NCI-H526 (cell line): ENCODE measurements around the gene FAM162A.
"Not testable (repeated sequence)": the region's sequence is repeated elsewhere in the genome, so short reads cannot be mapped to it uniquely, and the experiment has no call there.

Experiments
- DNase-seq, 2 experiments: peaks; one replicate each; lab custom pipeline; 2025; lab: John Stamatoyannopoulos, UW

Gene FAM162A

DNA sequence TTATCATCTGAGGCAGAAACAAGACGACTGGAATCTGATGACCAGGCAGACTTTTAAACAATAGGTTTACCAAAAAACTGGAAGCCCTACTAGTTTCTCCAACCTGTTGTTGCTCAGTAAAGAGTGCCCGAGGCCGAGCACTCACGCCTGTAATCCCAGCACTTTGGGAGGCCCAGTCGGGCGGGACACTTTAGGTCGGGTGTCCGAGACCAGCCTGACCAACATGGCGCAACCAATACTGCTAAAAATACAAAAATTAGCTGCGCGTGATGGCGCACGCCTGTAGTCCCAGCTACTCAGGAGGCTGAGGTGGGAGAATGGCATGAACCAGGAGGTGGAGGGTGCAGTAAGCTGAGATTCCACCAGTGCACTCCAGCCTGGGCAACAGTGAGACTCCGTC lies 33.0 kb downstream of the FAM162A start:
- no peak for DNase-seq

DNA sequence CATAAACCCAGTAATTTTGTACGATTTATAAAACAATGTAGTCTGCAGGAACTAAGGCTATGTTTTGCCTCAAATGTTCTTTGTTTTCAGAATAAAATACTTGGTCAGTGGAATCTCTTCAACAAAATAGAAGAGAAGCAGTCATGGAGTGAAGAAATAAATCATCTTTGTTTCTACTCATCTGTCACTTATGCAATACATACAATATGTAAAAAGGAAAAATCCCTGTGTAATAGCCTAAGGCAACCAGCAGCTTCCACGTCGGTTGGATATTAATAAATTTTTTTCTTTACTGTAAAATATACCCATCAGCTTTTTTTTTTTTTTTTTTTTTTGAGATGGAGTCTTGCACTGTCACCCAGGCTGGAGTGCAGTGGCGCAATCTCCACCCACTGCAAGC lies 37.1 kb downstream of the FAM162A start:
- no peak for DNase-seq

GRCh38 chr3:122421836-122422235 lies 37.9 kb downstream of the FAM162A start:
- no peak for DNase-seq

DNA sequence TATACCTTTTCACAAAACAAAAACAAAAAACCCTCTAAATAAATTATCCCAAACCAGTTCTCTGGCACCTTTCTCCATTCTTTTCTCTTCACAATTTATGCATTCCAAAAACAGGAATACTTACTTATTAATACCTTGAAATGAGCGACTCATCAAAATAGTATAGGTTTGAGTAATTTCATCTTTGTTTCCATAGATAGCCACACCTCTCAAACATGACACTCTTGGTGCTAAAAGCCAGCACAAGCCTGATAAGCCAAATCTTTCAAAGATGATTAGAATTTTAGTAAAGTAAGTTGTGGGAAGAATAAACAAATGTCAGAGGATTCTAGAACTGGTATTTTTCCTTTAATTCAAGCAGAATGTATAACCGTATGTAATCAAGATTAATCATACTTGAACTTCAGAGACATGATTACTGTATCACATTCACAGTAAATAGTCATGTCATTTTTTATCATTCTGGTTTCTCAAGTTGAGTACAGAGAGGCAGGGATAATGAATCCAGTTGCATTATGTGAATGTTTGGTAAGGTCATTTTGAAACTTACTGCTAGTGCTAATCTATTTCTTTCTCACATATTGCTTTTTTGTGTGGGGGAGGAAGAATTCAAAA lies 44.0 kb downstream of the FAM162A start:
- DNase-seq: no peak

GRCh38 chr3:122430371-122430770 lies 46.4 kb downstream of the FAM162A start:
- no peak for DNase-seq

DNA sequence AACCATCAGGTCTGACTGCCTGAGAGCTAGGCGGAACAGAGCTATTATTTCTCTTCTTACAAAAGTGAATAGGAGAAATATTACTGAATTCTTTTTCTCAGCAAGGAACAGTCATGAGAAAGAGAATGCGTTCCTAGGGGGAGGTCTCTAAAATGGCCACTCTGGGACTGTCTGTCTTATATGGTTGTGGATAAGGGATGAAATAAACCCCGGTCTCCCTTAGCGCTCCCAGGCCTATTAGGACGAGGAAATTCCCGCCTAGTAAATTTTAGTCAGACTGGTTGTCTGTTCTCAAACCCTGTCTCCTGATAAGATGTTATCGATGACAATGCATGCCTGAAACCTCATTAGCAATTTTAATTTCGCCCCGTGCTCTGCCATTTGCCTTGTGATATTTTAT lies 52.0 kb downstream of the FAM162A start:
- no peak for DNase-seq

DNA sequence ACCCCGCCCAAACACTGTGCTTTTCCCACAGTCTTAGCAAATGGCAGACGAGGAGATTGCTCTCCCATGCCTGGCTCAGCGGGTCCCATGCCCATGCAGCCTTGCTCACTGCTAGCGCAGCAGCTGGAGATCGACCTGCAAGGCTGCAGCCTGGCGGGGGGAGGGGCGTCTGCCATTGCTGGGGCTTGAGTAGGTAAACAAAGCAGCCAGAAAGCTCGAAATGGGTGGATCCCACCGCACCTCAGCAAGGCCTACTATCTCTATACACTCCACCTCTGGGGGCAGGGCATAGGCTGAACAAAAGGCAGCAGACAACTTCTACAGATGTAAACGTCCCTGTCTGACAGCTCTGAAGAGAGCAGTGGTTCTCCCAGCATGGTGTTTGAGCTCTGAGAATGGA lies 59.1 kb downstream of the FAM162A start:
- no peak for DNase-seq

DNA sequence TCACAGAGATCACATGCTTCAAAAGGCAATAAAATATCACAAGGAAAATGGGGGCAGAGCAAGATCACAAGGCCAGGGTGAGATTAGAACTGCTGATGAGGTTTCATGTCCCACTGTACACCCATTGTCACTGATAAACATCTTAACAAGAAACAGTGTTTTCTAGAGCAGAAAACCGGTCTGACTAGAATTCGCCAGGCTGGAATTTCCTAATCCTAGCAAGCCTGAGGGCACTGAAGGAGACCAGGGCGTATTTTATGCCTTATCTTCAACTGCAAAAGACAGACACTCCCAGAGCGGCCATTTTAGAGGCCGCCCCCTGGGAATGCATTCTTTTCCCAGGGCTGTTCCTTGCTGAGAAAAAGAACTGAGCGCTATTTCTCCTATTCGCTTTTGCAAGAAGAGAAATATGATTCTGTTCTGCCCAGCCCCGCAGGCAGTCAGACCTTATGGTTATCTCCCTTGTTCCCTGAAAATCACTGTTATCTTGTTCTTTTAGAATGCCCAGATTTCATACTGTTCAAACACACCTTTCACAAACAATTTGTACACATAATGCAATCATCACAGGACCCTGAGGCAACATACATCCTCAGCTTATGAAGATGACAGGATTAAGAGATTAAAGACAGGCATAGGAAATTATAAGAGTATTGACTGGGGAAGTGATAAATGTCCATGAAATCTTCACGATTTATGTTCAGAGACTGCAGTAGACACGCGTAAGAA lies 59.9 kb downstream of the FAM162A start:
- not testable (repeated sequence) for DNase-seq

DNA sequence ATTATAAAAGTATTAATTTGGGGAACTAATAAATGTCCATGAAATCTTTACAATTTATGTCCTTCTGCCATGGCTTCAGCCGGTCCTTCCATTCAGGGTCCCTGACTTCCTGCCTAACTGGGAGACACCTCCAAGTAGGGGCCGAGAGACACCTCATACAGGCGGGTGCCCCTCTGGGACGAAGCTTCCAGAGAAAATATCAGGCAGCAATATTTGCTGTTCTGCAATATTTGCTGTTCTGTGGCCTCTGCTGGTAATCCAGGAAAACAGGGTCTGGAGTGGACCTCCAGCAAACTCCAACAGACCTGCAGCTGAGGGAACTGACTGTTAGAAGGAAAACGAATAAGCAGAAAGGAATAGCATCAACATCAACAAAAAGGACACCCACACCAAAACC lies 60.5 kb downstream of the FAM162A start:
- not testable (repeated sequence) for DNase-seq

DNA sequence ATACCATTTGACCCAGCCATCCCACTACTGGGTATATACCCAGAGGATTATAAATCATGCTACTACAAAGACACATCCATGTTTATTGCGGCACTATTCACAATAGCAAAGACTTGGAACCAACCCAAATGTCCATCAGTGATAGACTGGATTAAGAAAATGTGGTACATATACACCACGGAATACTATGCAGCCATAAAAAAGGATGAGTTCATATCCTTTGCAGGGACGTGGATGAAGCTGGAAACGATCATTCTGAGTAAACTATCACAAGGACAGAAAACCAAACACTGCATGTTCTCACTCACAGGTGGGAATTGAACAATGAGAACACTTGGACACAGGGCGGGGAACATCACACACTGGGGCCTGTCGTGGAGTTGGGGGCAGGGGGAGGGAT lies 64.2 kb downstream of the FAM162A start:
- DNase-seq: not testable (repeated sequence)

DNA sequence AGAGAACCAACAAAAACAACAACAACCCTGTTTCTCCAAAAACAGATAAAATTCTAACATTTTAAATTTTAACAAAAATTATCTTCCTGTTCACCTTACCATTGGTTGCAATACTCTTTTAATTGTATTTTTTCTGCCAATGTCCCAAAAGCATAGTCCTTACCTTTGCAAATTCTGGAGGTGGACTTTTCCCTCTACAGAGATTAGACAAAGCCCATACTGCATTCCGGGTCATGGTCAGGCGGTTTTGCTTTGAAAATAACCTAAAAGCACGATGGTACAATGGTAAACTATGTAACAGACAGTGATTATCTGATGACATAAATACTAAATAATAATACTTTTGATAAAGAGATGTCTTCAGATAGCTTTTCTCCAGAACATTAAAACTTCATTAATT lies 67.4 kb downstream of the FAM162A start:
- no peak for DNase-seq

DNA sequence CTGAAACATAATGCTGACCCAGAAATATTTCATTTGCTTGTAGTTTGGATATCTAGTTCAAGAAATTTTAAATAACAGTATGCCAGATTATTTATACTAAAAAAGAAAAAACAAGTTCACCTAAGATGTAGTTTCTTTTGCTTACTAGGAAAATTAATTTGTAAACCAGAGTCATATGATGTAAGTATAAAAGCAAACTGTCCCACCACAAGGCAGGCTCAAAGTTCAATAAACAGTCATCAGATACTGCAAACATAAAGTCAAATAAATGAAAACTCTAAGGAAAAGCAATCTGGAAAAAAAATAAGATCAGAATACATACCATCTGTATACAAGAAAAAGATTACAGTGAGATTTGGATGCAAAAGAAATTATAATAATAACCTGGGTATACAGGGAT lies 72.1 kb downstream of the FAM162A start:
- DNase-seq: no peak

- DNase-seq: no peak
These were observed 73.7 kb downstream of the FAM162A start for GRCh38 chr3:122457706-122458105.

DNA sequence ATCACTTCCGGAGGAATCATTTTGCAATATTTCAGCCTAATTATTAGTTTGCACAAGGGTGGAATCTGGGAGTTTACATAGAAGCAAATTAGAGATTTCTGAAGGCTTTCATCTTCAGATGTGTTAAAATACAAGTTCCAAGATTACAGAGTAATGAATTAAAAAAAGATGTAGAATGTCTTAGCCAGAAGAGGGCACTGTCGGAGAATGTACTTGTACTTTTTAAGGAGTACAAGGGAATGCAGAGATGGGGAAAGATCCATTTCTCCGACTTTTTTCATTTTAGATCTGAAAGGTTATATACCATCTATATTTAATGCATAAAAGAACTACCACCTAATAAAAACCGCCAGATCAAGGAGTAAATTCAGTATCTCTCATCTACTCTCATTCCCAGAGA lies 75.0 kb downstream of the FAM162A start:
- DNase-seq: peak in 1 of 2 experiments; percentile 29

GRCh38 chr3:122461806-122462205 lies 77.8 kb downstream of the FAM162A start:
- no peak for DNase-seq
